IMR-90 (cell line): ENCODE results near the gene SMCO4. TPM values are rescaled to one million over a fixed set of nuclear protein-coding genes. Genes with fewer than 3 reads are reported as not detected.

Source experiments
- ATAC-seq: fragments of 200-7000 bp; cut with Tn5 transposase; 2 replicates; pipeline ENCODE4 v1.9.1; 2020; ENCODE audit warnings: low read depth, mild to moderate bottlenecking, moderate library complexity
- BruUV-seq: library from RNA; stranded (reverse); fragments of 400-500 nt; replicated peaks from 2 replicates; lab custom pipeline; 2021; lab: Mats Ljungman, UMichigan
- CTCF ChIA-PET: fragments of 300-600 bp; formaldehyde crosslinking; extraction: SDS; loops from one replicate; lab custom pipeline; 2021; ENCODE audit warnings: antibody characterized with exemption; lab: Yijun Ruan, JAX
- POLR2A ChIA-PET: fragments of 300-600 bp; sonication (Branson Sonifier 250); formaldehyde crosslinking; loops from one replicate; lab custom pipeline; 2022; ENCODE audit warnings: antibody characterized with exemption; ENCODE audit not compliant: unreplicated experiment; lab: Charles Lee
- DNase-seq: peaks from one replicate; pipeline ENCODE4 v3.0.0; 2013
- H2AFZ ChIP-seq: replicated peaks from 2 replicates; pipeline ENCODE3; 2013; ENCODE audit warnings: low read length, mild to moderate bottlenecking; ENCODE audit not compliant: poor library complexity
- H2AK5ac ChIP-seq: 2 replicates; pipeline ENCODE4 v1.6.1; 2013; ENCODE audit warnings: low read depth, low read length, inconsistent platforms
- H2AK9ac ChIP-seq: replicated peaks from 2 replicates; pipeline ENCODE3; 2013; ENCODE audit warnings: mild to moderate bottlenecking, low read depth, low read length, moderate library complexity; ENCODE audit not compliant: poor library complexity
- H2BK120ac ChIP-seq: 2 replicates; pipeline ENCODE4 v1.6.1; 2013; ENCODE audit warnings: low read depth, low read length, inconsistent platforms
- H2BK15ac ChIP-seq: 3 replicates; pipeline ENCODE4 v1.6.1; 2013; ENCODE audit warnings: low read depth, low read length, inconsistent platforms
- H2BK20ac ChIP-seq: 2 replicates; pipeline ENCODE4 v1.6.1; 2013; ENCODE audit warnings: low read depth, mild to moderate bottlenecking, inconsistent platforms, low read length, moderate library complexity
- H2BK5ac ChIP-seq: 2 replicates; pipeline ENCODE4 v1.6.1; 2013; ENCODE audit warnings: mild to moderate bottlenecking, low read depth, low read length, inconsistent platforms; ENCODE audit not compliant: poor library complexity, severe bottlenecking
- H3K14ac ChIP-seq: replicated peaks from 2 replicates; pipeline ENCODE4 v1.6.1; 2013; ENCODE audit warnings: low read depth, low read length, inconsistent platforms
- H3K18ac ChIP-seq: 2 replicates; pipeline ENCODE4 v1.6.1; 2013; ENCODE audit warnings: low read depth, low read length, control low read depth
- H3K23ac ChIP-seq: 2 replicates; pipeline ENCODE4 v1.6.1; 2013; ENCODE audit warnings: low read depth, low read length, inconsistent platforms
- H3K27ac ChIP-seq: 2 replicates; pipeline ENCODE4 v1.5.1; 2013; ENCODE audit warnings: mild to moderate bottlenecking, control low read depth, low read length; ENCODE audit not compliant: insufficient read depth
- H3K27me3 ChIP-seq: 2 replicates; pipeline ENCODE4 v1.6.1; 2013; ENCODE audit warnings: low read length; ENCODE audit not compliant: control insufficient read depth, insufficient read depth
- H3K36me3 ChIP-seq: 2 replicates; pipeline ENCODE4 v1.6.1; 2013; ENCODE audit warnings: low read length, mixed read lengths; ENCODE audit not compliant: control insufficient read depth, insufficient read depth
- H3K4ac ChIP-seq: 2 replicates; pipeline ENCODE4 v1.6.1; 2013; ENCODE audit warnings: low read depth, low read length, inconsistent platforms
- H3K4me1 ChIP-seq: 2 replicates; pipeline ENCODE4 v1.6.1; 2013; ENCODE audit warnings: low read length, mixed read lengths; ENCODE audit not compliant: control insufficient read depth, insufficient read depth
- H3K4me2 ChIP-seq: 2 replicates; pipeline ENCODE4 v1.6.1; 2013; ENCODE audit warnings: low read depth, mild to moderate bottlenecking, control low read depth, low read length, moderate library complexity
- H3K4me3 ChIP-seq: 2 replicates; pipeline ENCODE4 v1.5.1; 2013; ENCODE audit warnings: low read depth, mild to moderate bottlenecking, control low read depth, low read length, moderate library complexity; ENCODE audit not compliant: insufficient read depth
- H3K56ac ChIP-seq: 2 replicates; pipeline ENCODE4 v1.6.1; 2013; ENCODE audit warnings: low read length, inconsistent platforms; ENCODE audit not compliant: insufficient read depth; ENCODE audit errors: extremely low read depth
- H3K79me1 ChIP-seq, 2 experiments: 2 replicates each; pipeline ENCODE4 v1.6.1; 2013; ENCODE audit warnings: low read length in 2 of 2, inconsistent platforms in 1 of 2, low read depth in 1 of 2
- H3K9ac ChIP-seq: 2 replicates; pipeline ENCODE4 v1.6.1; 2013; ENCODE audit warnings: low read depth, low read length, control low read depth
- H3K9me1 ChIP-seq: 2 replicates; pipeline ENCODE4 v1.6.1; 2013; ENCODE audit warnings: low read length, inconsistent platforms; ENCODE audit not compliant: insufficient read depth
- H3K9me3 ChIP-seq: 2 replicates; pipeline ENCODE4 v1.6.1; 2013; ENCODE audit warnings: low read length; ENCODE audit not compliant: control insufficient read depth, insufficient read depth
- H4K20me1 ChIP-seq: 2 replicates; pipeline ENCODE4 v1.6.1; 2013; ENCODE audit warnings: low read length, inconsistent platforms; ENCODE audit not compliant: insufficient read depth
- H4K5ac ChIP-seq: 2 replicates; pipeline ENCODE4 v1.6.1; 2013; ENCODE audit warnings: mild to moderate bottlenecking, low read depth, low read length, control low read depth
- H4K8ac ChIP-seq, 2 experiments: 2 replicates each; pipeline ENCODE4 v1.6.1; 2013; ENCODE audit warnings: low read depth in 2 of 2, low read length in 2 of 2, control low read depth in 1 of 2, inconsistent platforms in 1 of 2
- H4K91ac ChIP-seq: 2 replicates; pipeline ENCODE4 v1.6.1; 2013; ENCODE audit warnings: low read depth, low read length, inconsistent platforms; ENCODE audit not compliant: insufficient read depth
- CEBPB ChIP-seq: IDR thresholded peaks from 2 replicates; pipeline ENCODE4 v1.6.1; 2012; ENCODE audit warnings: low read depth, low read length, improper control_type of control experiment
- WGBS, 2 experiments: methylation state at CpG; one replicate each; pipeline versions ENCODE4 v1.1.5 to v1.1.7; 2013; ENCODE audit warnings: missing lambda C conversion rate in 2 of 2; ENCODE audit not compliant: insufficient read length in 1 of 2; ENCODE audit errors: extremely low coverage in 2 of 2; 5-methylcytosine and 5-hydroxymethylcytosine counted together
- dilution Hi-C: fragments of 300-500 bp; cut with HindIII; formaldehyde crosslinking; loops from one replicate; pipeline ENCODE4 v1.14.3; 2018; ENCODE audit warnings: low sequenced_read_pairs; ENCODE audit not compliant: unreplicated experiment
- in situ Hi-C: fragments of 300-500 bp; cut with MboI; formaldehyde crosslinking; loops from 3 replicates; pipeline ENCODE4 v1.14.3; 2019; ENCODE audit warnings: low sequenced_read_pairs, inconsistent platforms, mixed read lengths
- intact Hi-C: fragments of 100-400 bp; cut with micrococcal nuclease; formaldehyde crosslinking; loops from 2 replicates; pipeline ENCODE4 v1.10.0; 2022
- polyA plus RNA-seq, 3 experiments: library from polyadenylated mRNA; depleted of rRNA; stranded (reverse); fragments of >200 nt; gene quantifications; 2 replicates each; pipeline ENCODE4 v1.2.3, GENCODE V29; 2012; ENCODE audit warnings: low replicate concordance in 1 of 3
- total RNA-seq: library from RNA; depleted of rRNA; stranded (reverse); fragments of >200 nt; gene quantifications from 2 replicates; pipeline ENCODE4 v1.2.3, GENCODE V29; 2012

The SMCO4 gene
- total and polyA plus RNA-seq, 2 of the 4 experiments (the other 2 are of a cell fraction), result 2.2 to 17.7 TPM

- no peaks in the 10 kb centered on the region for H3K9me3 ChIP-seq
- H4K91ac ChIP-seq, result no peak overlapping the region
- H2BK5ac ChIP-seq, result no peak overlapping the region
- H4K8ac ChIP-seq, result no peak overlapping the region
- H2BK120ac ChIP-seq, result no peak overlapping the region
- H3K4me1 ChIP-seq, result peaks cover 1% of the 10 kb centered on the region; the same call in 1 of the 2 replicates
- no peak overlapping the region for H2AFZ ChIP-seq
- DNase-seq (no peak), ATAC-seq (no peak)
- H3K23ac ChIP-seq, result no peak overlapping the region
- H4K5ac ChIP-seq, result no peak overlapping the region
- no peak overlapping the region for H2AK5ac ChIP-seq
- no peaks in the 10 kb centered on the region for H4K20me1 ChIP-seq
- peaks cover 3% of the 10 kb centered on the region; the same call in 1 of the 2 replicates for H3K9me1 ChIP-seq
- no peaks in the 10 kb centered on the region for H3K27me3 ChIP-seq
- no peak overlapping the region for H2BK15ac ChIP-seq
- H3K36me3 ChIP-seq, result no peaks in the 10 kb centered on the region
- intact Hi-C loops (no loop called here), dilution Hi-C loops (no loop called here), in situ Hi-C loops (no loop called here)
- POLR2A ChIA-PET, result no interaction called here
- 90% methylated on average over 3 of the region's 8 CpGs; no CpG with 5 or more reads in 1 of the 2 experiments for WGBS, 2 experiments
- BruUV-seq, result no TSS peak
- CTCF ChIA-PET, result interaction anchor here (1.2 kb wide), 1 partner anchor 37 kb away, joined by 4 read pairs; no protein-coding TSS in a partner anchor
- H3K18ac ChIP-seq, result no peak overlapping the region
- H3K4ac ChIP-seq, result no peak overlapping the region
- no peaks in the 10 kb centered on the region for H3K79me1 ChIP-seq
- no peak overlapping the region for H2AK9ac ChIP-seq
- H3K14ac ChIP-seq, result no peak overlapping the region
- H3K56ac ChIP-seq, result no peak overlapping the region
- no peak overlapping the region for H2BK20ac ChIP-seq
- TF ChIP-seq CEBPB, result no peak
- no peak overlapping the region for H3K4me2 ChIP-seq
- H3K4me3 ChIP-seq, result no peak overlapping the region
- H3K9ac ChIP-seq, result no peak overlapping the region
- H3K27ac ChIP-seq, result no peak overlapping the region
Measured at GRCh38 chr11:93493252-93493897, 49.8 kb downstream of the SMCO4 start.
